Peyer's patch (tissue), 4 donors: Measurements from ENCODE around the gene ADRA2A. TPM values are rescaled to one million over a fixed set of nuclear protein-coding genes. Genes with fewer than 3 reads are reported as not detected.

Source experiments
- DNase-seq, 3 donors: peaks; one replicate each; pipeline ENCODE4 v3.0.0-alpha.2; 2017 to 2019
- H3K27ac ChIP-seq, 4 donors: fragments of 200-600 bp; sonication (generic); one replicate each; pipeline ENCODE4 v1.5.1; 2016 to 2019
- H3K27me3 ChIP-seq, 2 donors: fragments of 200-600 bp; sonication (generic); one replicate each; pipeline ENCODE4 v1.5.1; 2019
- H3K36me3 ChIP-seq, 3 donors: fragments of 200-600 bp; sonication (generic); one replicate each; pipeline ENCODE4 v1.5.1; 2016 to 2019
- H3K4me1 ChIP-seq, 4 donors: fragments of 200-600 bp; sonication (generic); one replicate each; pipeline ENCODE4 v1.5.1; 2016 to 2019
- H3K4me3 ChIP-seq, 4 donors: fragments of 200-600 bp; sonication (generic); 1 replicate in 3 of 4; 2 replicates in 1 of 4; pipeline ENCODE4 v1.5.1; 2016 to 2019; ENCODE audit warnings: mild to moderate bottlenecking in 1 of 4
- H3K9me3 ChIP-seq, 4 donors: fragments of 200-600 bp; sonication (generic); one replicate each; pipeline ENCODE4 v1.5.1; 2016 to 2019; ENCODE audit warnings: mild to moderate bottlenecking in 1 of 4
- CTCF ChIP-seq, 6 experiments: fragments of 450-650 bp in 4 of 6; fragments of 200-600 bp in 2 of 6; sonication (generic) in 1 of 6; IDR thresholded peaks; one replicate each; pipeline ENCODE4 v1.5.1; 2017 to 2019; ENCODE audit warnings: antibody characterized with exemption in 6 of 6, mild to moderate bottlenecking in 3 of 6, moderate library complexity in 1 of 6
- POLR2A ChIP-seq, 2 donors: fragments of 450-650 bp; IDR thresholded peaks; one replicate each; pipeline ENCODE4 v1.5.1; 2017; ENCODE audit warnings: antibody characterized with exemption in 2 of 2, mild to moderate bottlenecking in 2 of 2, moderate library complexity in 2 of 2
- total RNA-seq, 4 donors: library from RNA; depleted of rRNA; stranded (reverse); fragments of >200 nt; gene quantifications; one replicate each; pipeline ENCODE4 v1.1.0, GENCODE V29; 2016

Gene ADRA2A
- total RNA-seq, 4 donors from 2014 or later = 4.6 to 11.6 (median 5.6) TPM; not detected in 1

DNA sequence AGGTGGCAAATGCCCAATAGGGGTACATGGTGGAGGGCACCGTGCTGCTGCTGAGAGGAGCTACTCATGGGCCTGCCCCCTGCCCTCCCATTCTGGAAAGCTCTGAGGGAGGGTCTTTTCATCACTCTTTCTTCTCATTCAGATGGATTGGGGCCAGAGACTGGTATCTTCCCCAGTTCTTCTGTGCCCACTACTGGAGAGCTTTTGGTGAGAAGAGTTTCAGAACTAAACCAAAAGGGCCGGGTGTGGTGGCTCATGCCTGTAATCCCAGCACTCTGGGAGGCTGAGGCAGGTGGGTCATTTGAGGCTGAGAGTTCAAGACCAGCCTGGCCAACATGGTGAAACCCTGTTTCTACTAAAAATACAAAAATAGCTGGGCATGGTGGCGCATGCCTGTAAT, 12.5 kb downstream of the ADRA2A start:
- Histone ChIP-seq H3K4me1 (no peaks in the 10 kb centered on the region), H3K36me3 (no peaks in the 10 kb centered on the region), H3K4me3 (no peak overlapping the region), H3K27ac (no peak overlapping the region), H3K27me3 (no peaks in the 10 kb centered on the region), H3K9me3 (no peaks in the 10 kb centered on the region)
- TF ChIP-seq CTCF (IDR thresholded peaks at IDR 0.05) (no peak), POLR2A (IDR thresholded peaks at IDR 0.05) (no peak)
- peak in 1 of 3 donors; percentile 26 for DNase-seq

DNA sequence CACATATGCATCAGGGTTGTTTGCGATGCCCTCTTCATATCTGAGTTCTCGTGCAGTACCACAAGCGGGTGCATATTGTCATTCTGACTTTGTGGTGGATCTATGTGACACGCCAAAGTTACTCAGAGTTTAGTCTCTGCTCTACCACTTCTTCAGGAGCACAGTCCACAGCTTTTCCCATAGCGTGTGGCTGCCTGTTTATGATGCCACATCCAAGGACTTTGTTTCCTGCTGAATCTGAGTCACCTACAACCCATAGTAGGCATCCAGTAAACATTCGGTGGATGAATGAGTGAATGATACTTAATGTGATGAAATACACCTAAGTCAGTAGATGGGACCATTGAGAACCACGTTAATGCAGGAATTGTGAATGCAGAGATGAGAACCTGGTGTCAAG, 15.0 kb downstream of the ADRA2A start:
- Histone ChIP-seq H3K27ac (no peak overlapping the region), H3K4me1 (no peaks in the 10 kb centered on the region), H3K4me3 (no peak overlapping the region), H3K27me3 (no peaks in the 10 kb centered on the region), H3K36me3 (no peaks in the 10 kb centered on the region), H3K9me3 (no peaks in the 10 kb centered on the region)
- peak in 1 of 3 donors; percentile 43 for DNase-seq
- TF ChIP-seq POLR2A (IDR thresholded peaks at IDR 0.05) (no peak), CTCF (IDR thresholded peaks at IDR 0.05) (no peak)

GRCh38 chr10:111093741-111094380, 17.0 kb downstream of the ADRA2A start:
- H3K9me3 ChIP-seq = no peaks in the 10 kb centered on the region
- H3K4me3 ChIP-seq = no peak overlapping the region
- TF ChIP-seq CTCF (IDR thresholded peaks at IDR 0.05) (no peak), POLR2A (IDR thresholded peaks at IDR 0.05) (no peak)
- no peaks in the 10 kb centered on the region for H3K4me1 ChIP-seq
- H3K27me3 ChIP-seq = no peaks in the 10 kb centered on the region
- peak in 1 of 3 donors; percentile 27 for DNase-seq
- H3K36me3 ChIP-seq = no peaks in the 10 kb centered on the region
- no peak overlapping the region for H3K27ac ChIP-seq

GRCh38 chr10:111098679-111099437, 22.0 kb downstream of the ADRA2A start:
- Histone ChIP-seq H3K27ac (peak overlapping the region in 1 of 4 donors; percentile 11), H3K4me1 (peaks cover 0 to 13% (median 0%) of the 10 kb centered on the region in 4 donors), H3K4me3 (no peak overlapping the region), H3K27me3 (no peaks in the 10 kb centered on the region), H3K9me3 (no peaks in the 10 kb centered on the region), H3K36me3 (no peaks in the 10 kb centered on the region)
- DNase-seq = no peak
- peak in 1 of 6 experiments; percentile 25 for TF ChIP-seq CTCF (IDR thresholded peaks at IDR 0.05)
- no peak for TF ChIP-seq POLR2A (IDR thresholded peaks at IDR 0.05)

- H3K4me1 ChIP-seq = peaks cover 0 to 19% (median 0%) of the 10 kb centered on the region in 4 donors
- no peaks in the 10 kb centered on the region for H3K36me3 ChIP-seq
- DNase-seq = peak in 1 of 3 donors; percentile 57
- H3K9me3 ChIP-seq = no peaks in the 10 kb centered on the region
- TF ChIP-seq POLR2A (IDR thresholded peaks at IDR 0.05) (no peak), CTCF (IDR thresholded peaks at IDR 0.05) (no peak)
- no peak overlapping the region for H3K4me3 ChIP-seq
- H3K27me3 ChIP-seq = no peaks in the 10 kb centered on the region
- peak overlapping the region in 1 of 4 donors; percentile 18 for H3K27ac ChIP-seq
Observed at GRCh38 chr10:111100198-111100597, 23.4 kb downstream of the ADRA2A start.
